IMR-90 (cell line): Measurements from ENCODE around the gene DYTN. TPM values are rescaled to one million over a fixed set of nuclear protein-coding genes. Genes with fewer than 3 reads are reported as not detected.

ENCODE experiments used
- ATAC-seq: fragments of 200-7000 bp; cut with Tn5 transposase; 2 replicates; pipeline ENCODE4 v1.9.1; 2020; ENCODE audit warnings: low read depth, mild to moderate bottlenecking, moderate library complexity
- BruUV-seq: library from RNA; stranded (reverse); fragments of 400-500 nt; replicated peaks from 2 replicates; lab custom pipeline; 2021; lab: Mats Ljungman, UMichigan
- CTCF ChIA-PET: fragments of 300-600 bp; formaldehyde crosslinking; extraction: SDS; loops from one replicate; lab custom pipeline; 2021; ENCODE audit warnings: antibody characterized with exemption; lab: Yijun Ruan, JAX
- POLR2A ChIA-PET: fragments of 300-600 bp; sonication (Branson Sonifier 250); formaldehyde crosslinking; loops from one replicate; lab custom pipeline; 2022; ENCODE audit warnings: antibody characterized with exemption; ENCODE audit not compliant: unreplicated experiment; lab: Charles Lee
- DNase-seq: peaks from one replicate; pipeline ENCODE4 v3.0.0; 2013
- H2AFZ ChIP-seq: replicated peaks from 2 replicates; pipeline ENCODE3; 2013; ENCODE audit warnings: low read length, mild to moderate bottlenecking; ENCODE audit not compliant: poor library complexity
- H2AK5ac ChIP-seq: 2 replicates; pipeline ENCODE4 v1.6.1; 2013; ENCODE audit warnings: low read depth, low read length, inconsistent platforms
- H2AK9ac ChIP-seq: replicated peaks from 2 replicates; pipeline ENCODE3; 2013; ENCODE audit warnings: mild to moderate bottlenecking, low read depth, low read length, moderate library complexity; ENCODE audit not compliant: poor library complexity
- H2BK120ac ChIP-seq: 2 replicates; pipeline ENCODE4 v1.6.1; 2013; ENCODE audit warnings: low read depth, low read length, inconsistent platforms
- H2BK15ac ChIP-seq: 3 replicates; pipeline ENCODE4 v1.6.1; 2013; ENCODE audit warnings: low read depth, low read length, inconsistent platforms
- H2BK20ac ChIP-seq: 2 replicates; pipeline ENCODE4 v1.6.1; 2013; ENCODE audit warnings: low read depth, mild to moderate bottlenecking, inconsistent platforms, low read length, moderate library complexity
- H2BK5ac ChIP-seq: 2 replicates; pipeline ENCODE4 v1.6.1; 2013; ENCODE audit warnings: mild to moderate bottlenecking, low read depth, low read length, inconsistent platforms; ENCODE audit not compliant: poor library complexity, severe bottlenecking
- H3K14ac ChIP-seq: replicated peaks from 2 replicates; pipeline ENCODE4 v1.6.1; 2013; ENCODE audit warnings: low read depth, low read length, inconsistent platforms
- H3K18ac ChIP-seq: 2 replicates; pipeline ENCODE4 v1.6.1; 2013; ENCODE audit warnings: low read depth, low read length, control low read depth
- H3K23ac ChIP-seq: 2 replicates; pipeline ENCODE4 v1.6.1; 2013; ENCODE audit warnings: low read depth, low read length, inconsistent platforms
- H3K27ac ChIP-seq: 2 replicates; pipeline ENCODE4 v1.5.1; 2013; ENCODE audit warnings: mild to moderate bottlenecking, control low read depth, low read length; ENCODE audit not compliant: insufficient read depth
- H3K27me3 ChIP-seq: 2 replicates; pipeline ENCODE4 v1.6.1; 2013; ENCODE audit warnings: low read length; ENCODE audit not compliant: control insufficient read depth, insufficient read depth
- H3K36me3 ChIP-seq: 2 replicates; pipeline ENCODE4 v1.6.1; 2013; ENCODE audit warnings: low read length, mixed read lengths; ENCODE audit not compliant: control insufficient read depth, insufficient read depth
- H3K4ac ChIP-seq: 2 replicates; pipeline ENCODE4 v1.6.1; 2013; ENCODE audit warnings: low read depth, low read length, inconsistent platforms
- H3K4me1 ChIP-seq: 2 replicates; pipeline ENCODE4 v1.6.1; 2013; ENCODE audit warnings: low read length, mixed read lengths; ENCODE audit not compliant: control insufficient read depth, insufficient read depth
- H3K4me2 ChIP-seq: 2 replicates; pipeline ENCODE4 v1.6.1; 2013; ENCODE audit warnings: low read depth, mild to moderate bottlenecking, control low read depth, low read length, moderate library complexity
- H3K4me3 ChIP-seq: 2 replicates; pipeline ENCODE4 v1.5.1; 2013; ENCODE audit warnings: low read depth, mild to moderate bottlenecking, control low read depth, low read length, moderate library complexity; ENCODE audit not compliant: insufficient read depth
- H3K56ac ChIP-seq: 2 replicates; pipeline ENCODE4 v1.6.1; 2013; ENCODE audit warnings: low read length, inconsistent platforms; ENCODE audit not compliant: insufficient read depth; ENCODE audit errors: extremely low read depth
- H3K79me1 ChIP-seq, 2 experiments: 2 replicates each; pipeline ENCODE4 v1.6.1; 2013; ENCODE audit warnings: low read length in 2 of 2, inconsistent platforms in 1 of 2, low read depth in 1 of 2
- H3K9ac ChIP-seq: 2 replicates; pipeline ENCODE4 v1.6.1; 2013; ENCODE audit warnings: low read depth, low read length, control low read depth
- H3K9me1 ChIP-seq: 2 replicates; pipeline ENCODE4 v1.6.1; 2013; ENCODE audit warnings: low read length, inconsistent platforms; ENCODE audit not compliant: insufficient read depth
- H3K9me3 ChIP-seq: 2 replicates; pipeline ENCODE4 v1.6.1; 2013; ENCODE audit warnings: low read length; ENCODE audit not compliant: control insufficient read depth, insufficient read depth
- H4K20me1 ChIP-seq: 2 replicates; pipeline ENCODE4 v1.6.1; 2013; ENCODE audit warnings: low read length, inconsistent platforms; ENCODE audit not compliant: insufficient read depth
- H4K5ac ChIP-seq: 2 replicates; pipeline ENCODE4 v1.6.1; 2013; ENCODE audit warnings: mild to moderate bottlenecking, low read depth, low read length, control low read depth
- H4K8ac ChIP-seq, 2 experiments: 2 replicates each; pipeline ENCODE4 v1.6.1; 2013; ENCODE audit warnings: low read depth in 2 of 2, low read length in 2 of 2, control low read depth in 1 of 2, inconsistent platforms in 1 of 2
- H4K91ac ChIP-seq: 2 replicates; pipeline ENCODE4 v1.6.1; 2013; ENCODE audit warnings: low read depth, low read length, inconsistent platforms; ENCODE audit not compliant: insufficient read depth
- BHLHE40 ChIP-seq: fragments of 150-350 bp; IDR thresholded peaks from 2 replicates; pipeline ENCODE4 v1.6.1; 2016; ENCODE audit warnings: mild to moderate bottlenecking, low read depth, low read length
- CEBPB ChIP-seq: IDR thresholded peaks from 2 replicates; pipeline ENCODE4 v1.6.1; 2012; ENCODE audit warnings: low read depth, low read length, improper control_type of control experiment
- CHD1 ChIP-seq: IDR thresholded peaks from 2 replicates; pipeline ENCODE4 v1.6.1; 2012; ENCODE audit warnings: low read depth, low read length, improper control_type of control experiment
- CTCF ChIP-seq: conservative IDR thresholded peaks from 2 replicates; pipeline ENCODE4 v1.5.1; 2012; ENCODE audit warnings: mild to moderate bottlenecking, low read depth, low read length, improper control_type of control experiment
- ELK1 ChIP-seq: fragments of 150-350 bp; IDR thresholded peaks from 2 replicates; pipeline ENCODE4 v1.6.1; 2016; ENCODE audit warnings: low read depth, mild to moderate bottlenecking, low read length, moderate library complexity, borderline replicate concordance
- FOS ChIP-seq: fragments of 150-350 bp; IDR thresholded peaks from 2 replicates; pipeline ENCODE4 v1.6.1; 2016; ENCODE audit warnings: low read depth, low read length
- MAFK ChIP-seq: IDR thresholded peaks from 2 replicates; pipeline ENCODE4 v1.6.1; 2012; ENCODE audit warnings: low read depth, low read length, improper control_type of control experiment
- MAZ ChIP-seq: IDR thresholded peaks from 2 replicates; pipeline ENCODE4 v1.6.1; 2012; ENCODE audit warnings: low read depth, mild to moderate bottlenecking, low read length, improper control_type of control experiment, moderate library complexity, borderline replicate concordance
- MXI1 ChIP-seq: IDR thresholded peaks from 2 replicates; pipeline ENCODE4 v1.6.1; 2012; ENCODE audit warnings: low read depth, mild to moderate bottlenecking, low read length, moderate library complexity, borderline replicate concordance
- NFE2L2 ChIP-seq: fragments of 150-350 bp; IDR thresholded peaks from 2 replicates; pipeline ENCODE4 v1.6.1; 2016; ENCODE audit warnings: low read depth, mild to moderate bottlenecking, low read length
- POLR2A ChIP-seq: IDR thresholded peaks from 2 replicates; pipeline ENCODE4 v1.6.1; 2012; ENCODE audit warnings: mild to moderate bottlenecking, low read depth, low read length
- RAD21 ChIP-seq: IDR thresholded peaks from 2 replicates; pipeline ENCODE4 v1.6.1; 2012; ENCODE audit warnings: low read length, improper control_type of control experiment
- RCOR1 ChIP-seq: IDR thresholded peaks from 2 replicates; pipeline ENCODE4 v1.6.1; 2012; ENCODE audit warnings: mild to moderate bottlenecking, low read length, improper control_type of control experiment; ENCODE audit not compliant: insufficient replicate concordance
- RFX5 ChIP-seq: IDR thresholded peaks from 2 replicates; pipeline ENCODE4 v1.8.0; 2012; ENCODE audit warnings: low read depth, mild to moderate bottlenecking, low read length, moderate library complexity
- SMC3 ChIP-seq: fragments of 150-350 bp; IDR thresholded peaks from 2 replicates; pipeline ENCODE4 v1.6.1; 2016; ENCODE audit warnings: low read depth, mild to moderate bottlenecking, antibody characterized with exemption, low read length, moderate library complexity
- USF2 ChIP-seq: fragments of 150-350 bp; IDR thresholded peaks from 2 replicates; pipeline ENCODE4 v1.6.1; 2017; ENCODE audit warnings: mild to moderate bottlenecking, antibody characterized with exemption, low read length, low read depth
- WGBS, 2 experiments: methylation state at CpG; one replicate each; pipeline versions ENCODE4 v1.1.5 to v1.1.7; 2013; ENCODE audit warnings: missing lambda C conversion rate in 2 of 2; ENCODE audit not compliant: insufficient read length in 1 of 2; ENCODE audit errors: extremely low coverage in 2 of 2; 5-methylcytosine and 5-hydroxymethylcytosine counted together
- dilution Hi-C: fragments of 300-500 bp; cut with HindIII; formaldehyde crosslinking; loops from one replicate; pipeline ENCODE4 v1.14.3; 2018; ENCODE audit warnings: low sequenced_read_pairs; ENCODE audit not compliant: unreplicated experiment
- in situ Hi-C: fragments of 300-500 bp; cut with MboI; formaldehyde crosslinking; loops from 3 replicates; pipeline ENCODE4 v1.14.3; 2019; ENCODE audit warnings: low sequenced_read_pairs, inconsistent platforms, mixed read lengths
- intact Hi-C: fragments of 100-400 bp; cut with micrococcal nuclease; formaldehyde crosslinking; loops from 2 replicates; pipeline ENCODE4 v1.10.0; 2022
- polyA plus RNA-seq, 3 experiments: library from polyadenylated mRNA; depleted of rRNA; stranded (reverse); fragments of >200 nt; gene quantifications; 2 replicates each; pipeline ENCODE4 v1.2.3, GENCODE V29; 2012; ENCODE audit warnings: low replicate concordance in 1 of 3
- total RNA-seq: library from RNA; depleted of rRNA; stranded (reverse); fragments of >200 nt; gene quantifications from 2 replicates; pipeline ENCODE4 v1.2.3, GENCODE V29; 2012

The DYTN gene
- total and polyA plus RNA-seq, 2 of the 4 experiments (the other 2 are of a cell fraction), result not detected

- Histone ChIP-seq H3K27ac (no peak overlapping the region), H3K9ac (no peak overlapping the region), H3K14ac (no peak overlapping the region), H2BK120ac (no peak overlapping the region), H3K79me1 (no peaks in the 10 kb centered on the region), H3K4me2 (no peak overlapping the region), H2BK15ac (no peak overlapping the region), H4K8ac (no peak overlapping the region), H3K36me3 (no peaks in the 10 kb centered on the region), H3K4ac (no peak overlapping the region), H3K18ac (no peak overlapping the region), H3K9me1 (no peaks in the 10 kb centered on the region), H2BK20ac (no peak overlapping the region), H2BK5ac (no peak overlapping the region), H3K4me1 (no peaks in the 10 kb centered on the region), H4K20me1 (no peaks in the 10 kb centered on the region), H3K56ac (no peak overlapping the region), H2AK5ac (no peak overlapping the region), H3K4me3 (no peak overlapping the region), H3K9me3 (no peaks in the 10 kb centered on the region), H3K23ac (no peak overlapping the region), H3K27me3 (no peaks in the 10 kb centered on the region), H4K91ac (no peak overlapping the region), H4K5ac (no peak overlapping the region), H2AFZ (no peak overlapping the region), H2AK9ac (no peak overlapping the region)
- no CpG with 5 or more reads among the region's 1 CpG for WGBS, 2 experiments
- ATAC-seq (no peak), DNase-seq (no peak)
- ChIA-PET POLR2A (no interaction called here), CTCF (no interaction called here)
- TF ChIP-seq SMC3, result no peak
- TF ChIP-seq RAD21, result no peak
- no peak for TF ChIP-seq POLR2A
- TF ChIP-seq CTCF, result no peak
- TF ChIP-seq BHLHE40, result no peak
- TF ChIP-seq FOS, result no peak
- TF ChIP-seq CEBPB, result no peak
- no peak for TF ChIP-seq RCOR1
- no peak for TF ChIP-seq MAFK
- TF ChIP-seq USF2, result no peak
- TF ChIP-seq RFX5, result no peak
- no peak for TF ChIP-seq CHD1
- TF ChIP-seq ELK1, result no peak
- TF ChIP-seq MXI1, result no peak
- TF ChIP-seq MAZ, result no peak
- no peak for TF ChIP-seq NFE2L2
- in situ Hi-C loops, result no loop called here
- intact Hi-C loops, result no loop called here
- dilution Hi-C loops, result no loop called here
- BruUV-seq, result no TSS peak
Observed at GRCh38 chr2:206657087-206657486, 61.1 kb downstream of the DYTN start.
